Measurements from ENCODE around the gene SIGLEC11.

SIGLEC11 gene

DNA sequence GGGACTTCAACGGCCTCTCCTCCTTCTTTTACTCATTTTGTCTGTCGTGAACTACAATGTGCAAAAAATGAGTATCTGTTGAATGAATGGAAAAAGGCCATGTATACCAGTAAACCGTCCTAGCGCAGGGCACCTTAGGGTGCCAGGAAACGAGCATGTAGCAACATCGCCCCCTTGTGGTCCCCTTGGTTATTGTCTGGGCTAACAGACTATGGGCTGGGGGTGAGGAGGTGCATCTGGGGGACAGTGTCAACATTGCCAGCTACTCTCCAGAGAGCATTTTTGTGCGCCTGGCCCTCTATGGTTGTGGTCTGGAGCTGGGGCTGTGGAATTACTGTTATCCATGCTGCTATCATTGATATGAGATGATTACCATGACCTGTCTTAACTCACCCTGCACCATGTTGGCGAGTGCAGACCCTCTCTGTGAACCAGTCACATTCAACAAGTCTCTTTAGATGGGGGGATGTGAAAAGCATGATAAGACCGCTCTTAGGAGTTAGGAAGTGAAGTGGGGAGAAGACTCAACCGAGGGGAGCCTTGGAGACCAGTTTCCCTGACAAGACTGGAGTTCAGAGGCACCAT is 22.8 kb upstream of the SIGLEC11 start:
- H3K4me2 ChIP-seq (ENCODE audit: low read depth, low read length, poor library complexity, severe bottlenecking) = no peak overlapping the region
- H3K9ac ChIP-seq (ENCODE audit: low read length) = no peak overlapping the region
- no peaks in the 10 kb centered on the region for H3K36me3 ChIP-seq (ENCODE audit: low read length)
- TF ChIP-seq, protein P1, sequence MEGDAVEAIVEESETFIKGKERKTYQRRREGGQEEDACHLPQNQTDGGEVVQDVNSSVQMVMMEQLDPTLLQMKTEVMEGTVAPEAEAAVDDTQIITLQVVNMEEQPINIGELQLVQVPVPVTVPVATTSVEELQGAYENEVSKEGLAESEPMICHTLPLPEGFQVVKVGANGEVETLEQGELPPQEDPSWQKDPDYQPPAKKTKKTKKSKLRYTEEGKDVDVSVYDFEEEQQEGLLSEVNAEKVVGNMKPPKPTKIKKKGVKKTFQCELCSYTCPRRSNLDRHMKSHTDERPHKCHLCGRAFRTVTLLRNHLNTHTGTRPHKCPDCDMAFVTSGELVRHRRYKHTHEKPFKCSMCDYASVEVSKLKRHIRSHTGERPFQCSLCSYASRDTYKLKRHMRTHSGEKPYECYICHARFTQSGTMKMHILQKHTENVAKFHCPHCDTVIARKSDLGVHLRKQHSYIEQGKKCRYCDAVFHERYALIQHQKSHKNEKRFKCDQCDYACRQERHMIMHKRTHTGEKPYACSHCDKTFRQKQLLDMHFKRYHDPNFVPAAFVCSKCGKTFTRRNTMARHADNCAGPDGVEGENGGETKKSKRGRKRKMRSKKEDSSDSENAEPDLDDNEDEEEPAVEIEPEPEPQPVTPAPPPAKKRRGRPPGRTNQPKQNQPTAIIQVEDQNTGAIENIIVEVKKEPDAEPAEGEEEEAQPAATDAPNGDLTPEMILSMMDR (IDR thresholded peaks at IDR 0.05; ENCODE audit: insufficient read depth, low read length, poor library complexity, severe bottlenecking) = peak; percentile 86
- TF ChIP-seq EZH2phosphoT487 (conservative IDR thresholded peaks at IDR 0.05; ENCODE audit: low read length) = no peak
- no peak overlapping the region for H3K27ac ChIP-seq (ENCODE audit: low read depth, low read length)
- H4K20me1 ChIP-seq (ENCODE audit: low read depth, low read length) = no peaks in the 10 kb centered on the region
- no peaks in the 10 kb centered on the region for H3F3A ChIP-seq (ENCODE audit: insufficient read depth)
- H3K4me3 ChIP-seq (ENCODE audit: insufficient read depth, low read length, poor library complexity, severe bottlenecking) = no peak overlapping the region
- no peak overlapping the region for H2AFZ ChIP-seq (ENCODE audit: low read depth, low read length, severe bottlenecking)
- H3K27me3 ChIP-seq (ENCODE audit: low read length) = no peaks in the 10 kb centered on the region
- H3K9me3 ChIP-seq (ENCODE audit: insufficient read depth, low read length) = no peaks in the 10 kb centered on the region
- no peaks in the 10 kb centered on the region for H3K9me2 ChIP-seq (replicated peaks; ENCODE audit: insufficient read depth, low read length)
- H3K79me2 ChIP-seq (ENCODE audit: insufficient read depth, low read length) = no peaks in the 10 kb centered on the region

GRCh38 chr19:49981603-49982593 is 20.9 kb upstream of the SIGLEC11 start:
- Histone ChIP-seq H3K4me3 (ENCODE audit: insufficient read depth, low read length, poor library complexity, severe bottlenecking) (no peak overlapping the region), H3K9ac (ENCODE audit: low read length) (no peak overlapping the region), H2AFZ (ENCODE audit: low read depth, low read length, severe bottlenecking) (no peak overlapping the region), H3K27ac (ENCODE audit: low read depth, low read length) (no peak overlapping the region), H3K27me3 (ENCODE audit: low read length) (no peaks in the 10 kb centered on the region), H4K20me1 (ENCODE audit: low read depth, low read length) (no peaks in the 10 kb centered on the region), H3F3A (ENCODE audit: insufficient read depth) (no peaks in the 10 kb centered on the region), H3K79me2 (ENCODE audit: insufficient read depth, low read length) (no peaks in the 10 kb centered on the region), H3K9me2 (replicated peaks; ENCODE audit: insufficient read depth, low read length) (no peaks in the 10 kb centered on the region), H3K36me3 (ENCODE audit: low read length) (no peaks in the 10 kb centered on the region), H3K9me3 (ENCODE audit: insufficient read depth, low read length) (no peaks in the 10 kb centered on the region), H3K4me2 (ENCODE audit: low read depth, low read length, poor library complexity, severe bottlenecking) (no peak overlapping the region)
- no peak for TF ChIP-seq EZH2phosphoT487 (conservative IDR thresholded peaks at IDR 0.05; ENCODE audit: low read length)
- TF ChIP-seq, protein P1 (IDR thresholded peaks at IDR 0.05; ENCODE audit: insufficient read depth, low read length, poor library complexity, severe bottlenecking) = no peak

DNA sequence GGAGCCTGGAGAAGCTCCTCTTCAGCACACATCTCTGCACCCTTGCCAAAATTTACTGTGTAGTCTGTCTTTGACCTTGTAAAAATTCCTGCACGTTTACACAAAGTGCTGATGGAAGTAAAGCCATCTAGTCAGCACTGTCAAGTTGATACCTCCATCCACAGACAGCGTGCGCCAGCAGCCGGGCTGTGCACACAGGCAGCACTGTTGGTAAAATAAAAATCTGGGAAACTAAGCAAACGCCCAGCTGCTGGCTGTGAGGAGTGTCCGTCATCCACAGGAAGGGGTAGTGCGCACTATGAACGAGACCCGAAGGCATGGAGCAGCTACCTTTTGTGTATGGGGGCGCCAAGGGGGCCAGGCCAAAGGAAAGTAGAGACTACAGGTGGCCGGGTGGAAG is 17.4 kb upstream of the SIGLEC11 start:
- Histone ChIP-seq H3K9me3 (ENCODE audit: insufficient read depth, low read length) (no peaks in the 10 kb centered on the region), H3K9me2 (replicated peaks; ENCODE audit: insufficient read depth, low read length) (no peaks in the 10 kb centered on the region), H3F3A (ENCODE audit: insufficient read depth) (no peaks in the 10 kb centered on the region), H2AFZ (ENCODE audit: low read depth, low read length, severe bottlenecking) (no peak overlapping the region), H3K4me2 (ENCODE audit: low read depth, low read length, poor library complexity, severe bottlenecking) (no peak overlapping the region), H3K9ac (ENCODE audit: low read length) (no peak overlapping the region), H3K27me3 (ENCODE audit: low read length) (no peaks in the 10 kb centered on the region), H3K79me2 (ENCODE audit: insufficient read depth, low read length) (no peaks in the 10 kb centered on the region), H4K20me1 (ENCODE audit: low read depth, low read length) (no peaks in the 10 kb centered on the region), H3K4me3 (ENCODE audit: insufficient read depth, low read length, poor library complexity, severe bottlenecking) (no peak overlapping the region), H3K36me3 (ENCODE audit: low read length) (no peaks in the 10 kb centered on the region), H3K27ac (ENCODE audit: low read depth, low read length) (no peak overlapping the region)
- TF ChIP-seq, protein P1 (IDR thresholded peaks at IDR 0.05; ENCODE audit: insufficient read depth, low read length, poor library complexity, severe bottlenecking) = no peak
- no peak for TF ChIP-seq EZH2phosphoT487 (conservative IDR thresholded peaks at IDR 0.05; ENCODE audit: low read length)

All from SU-DHL-6 (cell line).